ENCODE data around the gene ESPL1.

ESPL1 gene

GRCh38 chr12:53276511-53276910 is 8.4 kb downstream of the ESPL1 start:
- DNase-seq (ENCODE audit: extremely low read depth, insufficient read length) = no peak
- Histone ChIP-seq H3K27me3 (replicated peaks; ENCODE audit: control insufficient read depth, insufficient read depth, low read length) (no peaks in the 10 kb centered on the region), H3K4me3 (replicated peaks; ENCODE audit: low read depth, low read length) (no peak overlapping the region), H3K36me3 (ENCODE audit: control insufficient read depth, insufficient read depth, low read length) (peaks cover 29% of the 10 kb centered on the region)
- no peak for TF ChIP-seq CTCF (IDR thresholded peaks at IDR 0.05; ENCODE audit: insufficient read depth, low read length, poor library complexity, severe bottlenecking)

- peaks cover 36% of the 10 kb centered on the region for H3K36me3 ChIP-seq (ENCODE audit: control insufficient read depth, insufficient read depth, low read length)
- DNase-seq (ENCODE audit: extremely low read depth, insufficient read length) = no peak
- TF ChIP-seq CTCF (IDR thresholded peaks at IDR 0.05; ENCODE audit: insufficient read depth, low read length, poor library complexity, severe bottlenecking) = no peak
- H3K27me3 ChIP-seq (replicated peaks; ENCODE audit: control insufficient read depth, insufficient read depth, low read length) = no peaks in the 10 kb centered on the region
- H3K4me3 ChIP-seq (replicated peaks; ENCODE audit: low read depth, low read length) = no peak overlapping the region
Observed at GRCh38 chr12:53277981-53278380, 9.9 kb downstream of the ESPL1 start.

GRCh38 chr12:53279283-53279869 is 11.3 kb downstream of the ESPL1 start:
- no peak overlapping the region for H3K4me3 ChIP-seq (replicated peaks; ENCODE audit: low read depth, low read length)
- no peak for DNase-seq (ENCODE audit: extremely low read depth, insufficient read length)
- no peaks in the 10 kb centered on the region for H3K27me3 ChIP-seq (replicated peaks; ENCODE audit: control insufficient read depth, insufficient read depth, low read length)
- peaks cover 45% of the 10 kb centered on the region for H3K36me3 ChIP-seq (ENCODE audit: control insufficient read depth, insufficient read depth, low read length)
- TF ChIP-seq CTCF (IDR thresholded peaks at IDR 0.05; ENCODE audit: insufficient read depth, low read length, poor library complexity, severe bottlenecking) = no peak

DNA sequence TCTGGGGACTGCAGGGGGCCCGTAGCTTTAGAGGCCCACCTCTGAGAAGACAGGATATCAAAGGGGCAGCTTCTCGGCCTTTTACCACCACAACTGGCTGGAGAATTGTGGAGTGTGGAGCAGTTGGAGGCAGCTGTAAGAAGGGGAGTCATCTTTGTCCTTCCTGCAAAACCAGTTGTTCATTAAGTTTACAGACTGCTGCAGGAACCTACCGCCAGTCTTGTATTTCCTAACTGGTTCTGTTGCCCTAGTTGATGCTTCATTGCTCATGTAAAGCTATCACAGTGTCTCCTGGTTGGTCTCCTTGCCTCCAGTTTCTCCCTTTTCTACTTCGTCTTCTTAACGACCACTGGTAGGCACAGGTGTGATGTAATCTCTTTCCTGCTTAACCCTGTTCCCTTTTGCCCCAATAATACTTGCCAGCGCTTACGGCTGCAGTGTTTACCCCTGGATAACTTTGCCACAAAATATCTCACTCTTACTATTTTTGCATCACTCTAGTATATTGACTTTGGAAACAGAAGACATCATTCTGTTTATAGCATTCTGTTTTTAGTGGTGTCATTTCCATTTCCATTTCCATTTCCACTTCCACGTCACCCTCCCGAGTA is 11.9 kb downstream of the ESPL1 start:
- Histone ChIP-seq H3K27me3 (replicated peaks; ENCODE audit: control insufficient read depth, insufficient read depth, low read length) (no peaks in the 10 kb centered on the region), H3K36me3 (ENCODE audit: control insufficient read depth, insufficient read depth, low read length) (peaks cover 40% of the 10 kb centered on the region), H3K4me3 (replicated peaks; ENCODE audit: low read depth, low read length) (no peak overlapping the region)
- no peak for DNase-seq (ENCODE audit: extremely low read depth, insufficient read length)
- no peak for TF ChIP-seq CTCF (IDR thresholded peaks at IDR 0.05; ENCODE audit: insufficient read depth, low read length, poor library complexity, severe bottlenecking)

DNA sequence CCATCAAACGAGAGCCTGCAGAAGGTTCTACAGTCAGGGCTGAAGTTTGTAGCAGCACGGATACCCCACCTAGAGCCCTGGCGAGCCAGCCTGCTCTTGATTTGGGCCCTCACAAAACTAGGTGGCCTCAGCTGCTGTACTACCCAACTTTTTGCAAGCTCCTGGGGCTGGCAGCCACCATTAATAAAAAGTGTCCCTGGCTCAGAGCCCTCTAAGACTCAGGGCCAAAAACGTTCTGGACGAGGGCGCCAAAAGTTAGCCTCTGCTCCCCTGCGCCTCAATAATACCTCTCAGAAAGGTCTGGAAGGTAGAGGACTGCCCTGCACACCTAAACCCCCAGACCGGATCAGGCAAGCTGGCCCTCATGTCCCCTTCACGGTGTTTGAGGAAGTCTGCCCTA is 18.3 kb downstream of the ESPL1 start:
- no peak for DNase-seq (ENCODE audit: extremely low read depth, insufficient read length)
- H3K27me3 ChIP-seq (replicated peaks; ENCODE audit: control insufficient read depth, insufficient read depth, low read length) = no peaks in the 10 kb centered on the region
- peaks cover 42% of the 10 kb centered on the region for H3K36me3 ChIP-seq (ENCODE audit: control insufficient read depth, insufficient read depth, low read length)
- H3K4me3 ChIP-seq (replicated peaks; ENCODE audit: low read depth, low read length) = no peak overlapping the region
- no peak for TF ChIP-seq CTCF (IDR thresholded peaks at IDR 0.05; ENCODE audit: insufficient read depth, low read length, poor library complexity, severe bottlenecking)
